PC-3 (cell line): Measurements from ENCODE around the gene SRGAP1.

Experiments
- EZH2 ChIP-seq: fragments of 300-600 bp; sonication (generic); IDR thresholded peaks from one replicate; pipeline ENCODE4 v1.6.1; 2017; ENCODE audit warnings: antibody characterized with exemption, mild to moderate bottlenecking, low read length; ENCODE audit not compliant: unreplicated experiment
- EZH2phosphoT487 ChIP-seq: fragments of 300-600 bp; sonication (generic); IDR thresholded peaks from 2 replicates; pipeline ENCODE4 v1.6.1; 2018; ENCODE audit warnings: mild to moderate bottlenecking, antibody characterized with exemption, low read length, borderline replicate concordance

DNA sequence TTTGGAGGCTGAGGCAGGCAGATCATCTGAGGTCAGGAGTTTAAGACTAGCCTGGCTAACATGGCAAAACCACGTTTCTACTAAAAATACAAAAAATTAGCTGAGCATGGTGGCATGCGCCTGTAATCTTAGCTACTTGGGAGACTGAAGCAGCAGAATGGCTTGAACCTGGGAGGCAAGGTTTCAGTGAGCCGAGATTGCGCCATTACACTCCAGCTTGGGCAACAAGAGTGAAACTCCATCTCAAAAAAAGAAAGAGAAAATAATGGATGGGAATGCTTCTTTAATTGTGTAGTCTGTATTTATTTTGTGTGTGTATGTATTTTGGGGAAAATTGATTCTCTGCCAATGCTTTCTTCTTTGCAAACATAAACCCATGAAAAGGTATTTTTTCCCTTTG is 32.5 kb downstream of the SRGAP1 start:
- TF ChIP-seq EZH2phosphoT487 (no peak), EZH2 (no peak)
